LoVo (cell line): ENCODE results near the gene ZNF442.
"Not testable (repeated sequence)": the region's sequence is repeated elsewhere in the genome, so short reads cannot be mapped to it uniquely, and the experiment has no call there.

Experiments
- DNase-seq: peaks from one replicate; pipeline ENCODE4 v3.0.0-alpha.2; 2016; ENCODE audit warnings: low spot score

ZNF442 gene

GRCh38 chr19:12365236-12366162 is at the start of gene ZNF442:
ZNF442 (minus strand) TSS chr19:12365683; CDS start chr19:12363631, 2,052 bp downstream.
- DNase-seq = peak; percentile 92

GRCh38 chr19:12411893-12412292 is 46.4 kb upstream of the ZNF442 start:
- DNase-seq = no peak

GRCh38 chr19:12400633-12401502 is 35.4 kb upstream of the ZNF442 start, which contains the start of gene ZNF799:
ZNF799 (minus strand) TSS chr19:12401271; CDS start chr19:12401070, 201 bp downstream.
- peak; percentile 94 for DNase-seq

- DNase-seq = peak; percentile 8
Observed at GRCh38 chr19:12399901-12400632, 34.6 kb upstream of the ZNF442 start.

- not testable (repeated sequence) for DNase-seq
Observed at GRCh38 chr19:12391148-12391547, 25.7 kb upstream of the ZNF442 start.

- not testable (repeated sequence) for DNase-seq
Observed at GRCh38 chr19:12386365-12386764, 20.9 kb upstream of the ZNF442 start.

GRCh38 chr19:12380444-12380737 is 14.9 kb upstream of the ZNF442 start:
- DNase-seq = no peak

GRCh38 chr19:12379732-12380443 is 14.4 kb upstream of the ZNF442 start:
- no peak for DNase-seq

GRCh38 chr19:12374026-12374425 is 8.5 kb upstream of the ZNF442 start:
- DNase-seq = no peak

- no peak for DNase-seq
Observed at GRCh38 chr19:12364391-12365235, 870 bp downstream of the ZNF442 start.

- DNase-seq = not testable (repeated sequence)
Observed at GRCh38 chr19:12362236-12362635, 3.2 kb downstream of the ZNF442 start.

GRCh38 chr19:12353375-12353774 is 12.1 kb downstream of the ZNF442 start:
- DNase-seq = no peak

- no peak for DNase-seq
Observed at GRCh38 chr19:12350890-12351197, 14.6 kb downstream of the ZNF442 start.

GRCh38 chr19:12350185-12350889 is 15.1 kb downstream of the ZNF442 start:
- DNase-seq = no peak

GRCh38 chr19:12346896-12347295 is 18.6 kb downstream of the ZNF442 start:
- DNase-seq = no peak

GRCh38 chr19:12345197-12345596 is 20.3 kb downstream of the ZNF442 start:
- no peak for DNase-seq

GRCh38 chr19:12333162-12334159 is 32.0 kb downstream of the ZNF442 start, which contains the start of gene ZNF563:
ZNF563 (minus strand) TSS chr19:12333633; CDS start chr19:12333482, 151 bp downstream.
- DNase-seq = peak; percentile 95

GRCh38 chr19:12331211-12331941 is 34.1 kb downstream of the ZNF442 start:
- no peak for DNase-seq
